GM21528 (cell line): ENCODE results near the gene GMNN.
"Not testable (repeated sequence)": the region's sequence is repeated elsewhere in the genome, so short reads cannot be mapped to it uniquely, and the experiment has no call there.

Source experiments
- ATAC-seq: cut with Tn5 transposase; IDR thresholded peaks from one replicate; pipeline ENCODE4 v1.9.1; 2021; ENCODE audit warnings: mild to moderate bottlenecking, moderate library complexity; ENCODE audit not compliant: unreplicated experiment, low FRiP score

GMNN gene

GRCh38 chr6:24774696-24775519, at the start of gene GMNN:
GMNN (plus strand) TSS chr6:24774937; CDS start chr6:24777247, 2,310 bp downstream.
- peak; percentile 91 for ATAC-seq

DNA sequence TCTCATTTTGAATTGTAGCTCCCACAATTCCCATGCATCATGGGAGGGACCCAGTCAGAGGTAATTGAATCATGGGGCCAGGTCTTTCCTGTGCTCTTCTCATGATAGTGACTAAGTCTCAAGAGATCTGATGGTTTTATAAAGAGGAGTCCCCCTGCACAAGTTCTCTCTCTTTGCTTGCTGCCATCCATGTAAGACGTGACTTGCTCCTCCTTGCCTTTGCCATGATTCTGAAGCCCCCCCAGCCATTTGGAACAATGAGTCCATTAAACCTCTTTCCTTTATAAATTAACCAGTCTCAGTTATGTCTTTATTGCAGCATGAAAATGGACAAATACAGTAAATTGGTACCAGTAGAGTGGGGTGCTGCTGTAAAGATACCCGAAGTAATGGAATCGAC, 44.1 kb upstream of the GMNN start:
- ATAC-seq, result not testable (repeated sequence)

- ATAC-seq, result not testable (repeated sequence)
Measured at GRCh38 chr6:24731456-24732134, 43.1 kb upstream of the GMNN start.

- ATAC-seq, result no peak
Measured at GRCh38 chr6:24734166-24734565, 40.6 kb upstream of the GMNN start.

- ATAC-seq, result not testable (repeated sequence)
Measured at GRCh38 chr6:24734710-24735109, 40.0 kb upstream of the GMNN start.

- ATAC-seq, result no peak
Measured at GRCh38 chr6:24738741-24739140, 36.0 kb upstream of the GMNN start.

GRCh38 chr6:24740861-24741260, 33.9 kb upstream of the GMNN start:
- no peak for ATAC-seq

DNA sequence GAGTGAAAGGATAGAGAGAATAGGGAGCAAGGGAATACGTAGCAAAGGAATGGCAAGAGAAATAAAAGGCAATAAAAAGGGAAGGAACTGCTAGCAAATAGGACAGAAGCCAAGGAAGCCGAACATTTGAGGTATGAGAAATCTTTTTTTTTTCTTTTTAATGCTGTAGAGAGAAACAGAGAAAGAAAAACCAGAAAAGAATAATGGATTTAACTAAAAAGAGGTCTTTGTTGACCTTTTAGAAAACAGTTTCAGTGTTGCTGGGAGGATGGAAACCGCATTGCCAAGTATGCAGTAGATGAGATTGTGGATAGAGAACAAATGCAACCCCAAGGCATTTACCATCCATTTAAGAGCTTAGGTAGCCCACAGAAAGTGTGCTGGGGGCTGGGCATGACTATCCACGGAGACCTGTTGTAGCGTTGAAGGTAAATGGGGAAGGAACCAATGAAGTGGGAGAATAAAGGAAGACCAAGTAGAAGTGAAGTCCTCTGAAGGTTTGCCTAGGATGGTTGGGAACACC, 32.5 kb upstream of the GMNN start:
- ATAC-seq, result no peak

DNA sequence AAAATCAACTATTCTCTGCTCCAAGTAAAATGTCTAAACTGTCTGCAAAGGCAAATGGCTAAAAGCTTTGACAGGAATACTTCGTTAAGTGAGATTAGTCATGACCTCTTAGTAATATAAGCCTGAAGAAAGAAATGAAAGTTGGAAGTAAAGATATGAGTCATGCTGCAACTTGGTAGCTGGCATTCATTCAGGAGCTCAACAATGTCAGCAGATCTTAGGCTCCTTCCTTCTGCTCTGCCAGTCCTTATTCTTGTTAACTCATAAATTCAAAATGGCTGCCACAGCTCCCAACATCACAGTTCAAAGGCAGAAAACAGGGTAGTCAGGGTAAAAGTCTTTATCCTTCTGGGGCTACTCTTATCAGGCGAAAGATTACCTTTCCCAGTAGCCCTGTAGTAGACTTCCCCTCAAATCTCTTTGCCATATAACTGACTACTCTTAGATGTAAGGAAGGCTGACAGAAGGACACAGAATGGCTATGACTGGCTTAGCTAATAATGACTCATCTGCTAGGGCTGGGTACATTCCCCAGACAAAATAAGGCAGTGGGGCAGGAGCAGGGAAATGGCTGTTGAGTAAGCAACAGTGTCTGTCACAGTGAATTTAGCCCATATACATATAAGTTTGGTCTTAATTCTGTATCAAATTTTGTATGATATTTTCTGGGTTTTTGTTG, 31.3 kb upstream of the GMNN start:
- peak; percentile 80 for ATAC-seq

DNA sequence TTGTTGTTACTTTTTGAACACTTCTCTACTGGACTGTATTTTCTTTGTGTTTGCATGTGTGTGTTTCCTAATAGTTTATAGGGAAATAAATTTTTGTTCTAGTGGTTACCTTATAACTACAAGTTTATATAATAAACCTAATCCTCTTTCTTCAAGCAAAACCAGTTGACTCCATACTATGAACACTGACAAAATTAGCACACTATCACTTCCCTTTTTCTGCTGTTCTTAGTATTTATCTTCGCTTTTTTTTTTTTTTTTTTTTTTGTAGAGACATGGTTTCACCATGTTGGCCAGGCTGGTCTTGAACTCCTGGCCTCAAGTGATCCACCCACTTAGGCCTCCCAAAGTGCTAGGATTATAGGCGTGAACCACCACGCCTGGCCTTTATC, 30.8 kb upstream of the GMNN start:
- no peak for ATAC-seq

DNA sequence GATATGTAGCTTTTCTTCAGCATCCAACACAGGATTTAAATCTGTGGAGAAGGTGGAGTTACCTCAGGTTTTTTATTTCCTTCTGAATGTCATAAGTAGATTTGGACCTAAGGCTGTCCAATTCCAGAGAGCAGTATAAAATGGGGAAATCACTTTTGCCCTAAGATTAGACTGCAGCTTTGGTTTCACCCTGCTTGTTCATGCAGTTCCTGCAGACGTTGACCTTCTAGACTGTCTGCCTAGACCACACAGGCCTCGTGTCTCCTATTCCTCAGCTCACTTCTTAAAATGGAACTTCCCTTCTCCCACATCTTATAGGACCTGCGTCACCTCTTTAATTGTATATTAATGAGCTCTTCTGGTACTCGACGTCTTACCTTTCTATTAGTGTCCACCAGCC, 29.8 kb upstream of the GMNN start:
- no peak for ATAC-seq

DNA sequence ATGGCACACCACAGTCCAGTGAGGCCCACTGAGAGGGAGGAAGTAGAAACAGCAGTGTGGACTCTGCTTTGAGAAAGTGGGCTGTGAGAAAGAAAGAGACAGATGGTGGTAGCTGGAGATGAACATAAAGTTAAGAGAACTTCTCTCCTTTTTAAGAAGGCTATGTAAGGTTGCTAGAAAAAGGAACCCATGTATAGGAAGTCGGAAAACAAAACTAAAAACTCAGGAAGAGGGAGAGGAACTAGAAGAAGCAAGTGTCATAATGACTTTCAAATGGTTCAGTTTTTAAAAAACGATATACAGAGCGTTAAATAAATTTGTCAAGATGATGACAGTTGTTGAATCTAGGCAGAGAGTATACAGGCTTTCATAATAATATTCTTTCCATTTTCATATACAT, 25.4 kb upstream of the GMNN start:
- ATAC-seq, result no peak

GRCh38 chr6:24750878-24751277, 23.9 kb upstream of the GMNN start:
- ATAC-seq, result not testable (repeated sequence)

GRCh38 chr6:24752503-24752902, 22.2 kb upstream of the GMNN start:
- ATAC-seq, result no peak

DNA sequence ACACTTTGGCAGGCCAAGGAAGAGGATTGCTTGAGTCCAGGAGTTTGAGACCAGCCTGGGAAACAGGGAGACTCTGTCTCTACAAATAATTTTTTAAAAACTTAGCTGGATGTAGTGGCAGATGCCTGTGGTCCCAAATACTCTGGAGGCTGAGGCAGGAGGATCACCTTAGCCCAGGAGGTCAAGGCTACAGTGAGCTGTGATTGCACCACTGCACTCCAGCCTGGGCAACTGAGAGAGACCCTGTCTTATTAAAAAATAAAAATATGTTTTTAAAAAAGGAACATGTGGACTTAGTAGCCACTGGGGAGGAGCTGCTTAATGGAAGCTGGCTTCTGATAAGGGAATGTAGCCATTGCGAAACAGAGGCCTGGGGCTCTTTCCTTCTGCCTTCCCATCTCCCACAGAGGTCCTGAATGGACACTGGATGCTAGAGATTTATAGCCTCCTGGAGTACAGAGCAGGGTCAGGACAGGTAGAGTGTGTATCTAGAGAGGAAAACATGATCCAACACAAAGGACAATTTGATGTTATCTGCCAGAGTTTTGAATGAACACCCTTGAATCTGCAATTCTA, 21.7 kb upstream of the GMNN start:
- no peak for ATAC-seq

- ATAC-seq, result no peak
Measured at GRCh38 chr6:24753545-24753944, 21.2 kb upstream of the GMNN start.

GRCh38 chr6:24754378-24754777, 20.4 kb upstream of the GMNN start:
- ATAC-seq, result not testable (repeated sequence)

DNA sequence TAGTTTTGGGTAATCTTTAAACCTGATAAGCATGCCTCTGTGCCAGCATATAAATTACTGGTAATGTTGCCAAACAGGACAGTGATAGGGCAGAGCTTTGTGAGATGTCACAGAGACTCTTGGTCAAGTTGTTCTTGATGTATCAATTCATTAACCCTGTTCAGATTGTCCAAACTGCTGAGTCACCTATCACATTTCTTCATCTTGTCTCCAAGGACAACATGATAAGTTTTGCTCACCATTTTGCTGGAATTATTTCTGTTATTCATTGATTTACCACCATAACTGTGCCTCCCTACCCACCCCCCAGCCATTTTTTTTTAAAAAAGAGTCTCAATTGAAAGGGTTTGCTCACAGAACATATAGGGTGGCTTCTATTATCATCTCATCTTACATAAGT, 19.5 kb upstream of the GMNN start:
- no peak for ATAC-seq

DNA sequence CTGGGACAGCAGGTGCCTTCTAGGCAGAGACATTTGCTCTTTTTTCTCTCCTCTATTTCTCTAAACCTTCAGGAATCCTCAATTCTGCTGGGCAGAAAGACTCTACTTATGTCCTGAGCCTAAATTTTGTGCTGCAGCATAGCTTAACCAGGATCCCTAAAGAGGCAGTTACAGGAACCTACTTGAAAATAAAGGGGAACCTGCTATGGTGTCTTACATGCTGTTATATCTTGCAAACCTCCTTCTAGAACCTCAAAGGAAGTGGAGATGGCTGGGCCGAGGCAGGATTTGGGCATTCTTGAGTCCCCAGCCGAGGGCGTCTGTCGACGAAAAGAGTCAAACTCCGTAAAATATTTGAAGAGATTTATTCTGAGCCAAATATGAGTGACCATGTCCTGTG, 17.1 kb upstream of the GMNN start:
- ATAC-seq, result no peak

DNA sequence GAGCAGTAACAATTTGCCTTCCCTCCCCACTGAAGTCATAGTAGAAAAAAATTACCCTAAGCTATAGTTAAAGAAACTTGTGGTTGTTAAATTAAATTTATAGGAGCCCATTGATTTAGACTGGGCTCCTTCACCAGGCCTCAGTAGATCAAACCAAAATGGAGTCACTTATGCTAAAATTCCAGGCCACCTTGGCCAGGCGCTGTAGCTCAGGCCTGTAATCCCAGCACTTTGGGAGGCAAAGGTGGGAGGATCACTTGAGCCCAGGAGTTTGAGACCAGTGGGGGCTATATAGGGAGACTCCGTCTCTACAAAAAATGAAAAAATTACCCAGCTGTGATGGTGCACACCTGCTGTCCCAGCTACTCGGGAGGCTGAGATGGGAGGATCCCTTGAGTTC, 15.0 kb upstream of the GMNN start:
- no peak for ATAC-seq

GRCh38 chr6:24760210-24760609, 14.5 kb upstream of the GMNN start:
- ATAC-seq, result no peak
